GM19240 (cell line): Measurements from ENCODE around the gene ESCO1.
"Not testable (repeated sequence)": the region's sequence is repeated elsewhere in the genome, so short reads cannot be mapped to it uniquely, and the experiment has no call there.

Experiments
- DNase-seq: peaks from one replicate; pipeline ENCODE4 v3.0.0; 2011; ENCODE audit warnings: low spot score; ENCODE audit not compliant: insufficient read length

Gene ESCO1

DNA sequence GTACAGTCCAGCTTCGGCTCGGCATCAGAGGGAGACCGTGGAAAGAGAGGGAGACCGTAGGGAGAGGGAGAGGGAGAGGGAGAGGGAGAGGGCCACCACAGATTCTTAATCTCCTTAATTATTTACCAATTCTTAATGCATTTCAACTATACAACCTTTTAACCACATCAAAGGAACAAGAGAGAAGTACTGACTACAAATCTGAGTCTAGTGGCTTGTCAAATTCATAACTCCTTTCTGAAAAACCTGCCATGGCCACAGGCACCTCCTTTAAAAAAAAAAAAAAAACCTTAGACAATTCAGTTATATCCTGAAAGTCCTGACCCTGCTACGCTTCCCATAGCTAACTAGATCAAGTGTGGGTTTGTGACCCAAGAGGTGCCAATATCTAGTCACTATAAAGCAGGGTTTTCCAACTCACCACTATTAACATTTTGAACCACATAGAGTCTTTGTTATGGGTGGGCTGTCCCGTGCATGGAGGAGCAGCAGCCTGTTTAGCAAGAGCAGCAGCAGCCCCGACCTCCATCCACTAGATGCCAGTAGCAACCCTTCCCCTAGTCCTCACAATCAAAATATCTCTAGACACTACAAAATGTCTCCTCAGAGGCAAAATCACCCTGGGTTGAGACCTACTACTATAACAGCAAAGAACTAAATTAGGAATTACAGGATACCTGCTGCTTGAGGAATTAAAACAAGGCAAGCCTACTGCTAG, 6.8 kb downstream of the ESCO1 start:
- no peak for DNase-seq

DNA sequence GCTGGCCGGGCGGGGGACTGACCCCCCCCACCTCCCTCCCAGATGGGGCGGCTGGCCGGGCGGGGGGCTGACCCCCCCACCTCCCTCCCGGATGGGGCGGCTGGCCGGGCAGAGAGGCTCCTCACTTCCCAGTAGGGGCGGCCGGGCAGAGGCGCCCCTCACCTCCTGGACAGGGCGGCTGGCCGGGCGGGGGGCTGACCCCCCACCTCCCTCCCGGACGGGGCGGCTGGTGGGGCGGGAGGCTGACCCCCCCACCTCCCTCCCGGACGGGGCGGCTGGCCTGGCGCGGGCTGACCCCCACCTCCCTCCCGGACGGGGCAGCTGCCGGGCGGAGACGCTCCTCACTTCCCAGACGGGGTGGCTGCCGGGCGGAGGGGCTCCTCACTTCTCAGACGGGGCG, 8.1 kb downstream of the ESCO1 start:
- DNase-seq: not testable (repeated sequence)

GRCh38 chr18:21584391-21584790, 16.1 kb downstream of the ESCO1 start:
- DNase-seq: no peak

DNA sequence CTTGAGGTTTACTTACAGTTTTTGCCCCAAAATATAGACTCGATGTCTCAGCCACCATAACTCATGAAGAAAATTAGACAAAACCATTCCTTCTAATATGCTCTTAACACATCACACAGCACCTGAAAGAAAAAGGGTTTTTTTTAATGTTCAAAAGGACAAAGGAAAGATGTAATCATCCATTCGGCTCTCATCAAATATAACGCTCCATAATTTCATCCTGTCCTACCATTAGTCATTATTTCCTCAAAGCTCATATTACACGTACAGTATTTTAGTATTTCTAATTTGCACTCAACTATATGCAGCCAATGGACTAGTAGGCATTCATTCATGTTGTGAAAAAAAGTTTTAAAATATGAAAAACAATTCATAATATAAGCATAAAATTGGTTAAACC, 24.8 kb downstream of the ESCO1 start:
- DNase-seq: no peak

DNA sequence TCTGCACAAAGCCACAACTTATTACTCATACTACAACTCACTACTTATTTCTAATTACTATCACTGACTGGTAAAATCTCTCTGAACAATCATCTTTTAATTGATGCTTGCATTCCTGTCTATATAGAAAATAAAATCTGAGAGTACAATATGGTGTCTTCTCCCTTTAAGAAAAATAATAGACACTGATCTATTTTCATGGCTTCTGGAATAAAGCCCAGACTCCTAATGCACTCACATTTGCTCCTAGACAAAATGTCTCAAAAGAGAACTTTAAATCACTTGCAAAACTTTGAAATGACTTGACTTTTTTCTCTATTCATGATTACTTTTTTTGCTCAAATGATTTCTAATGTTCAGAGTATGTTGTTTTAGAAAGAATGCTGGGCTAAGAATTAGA, 28.7 kb downstream of the ESCO1 start:
- DNase-seq: no peak

- DNase-seq: no peak
Observed at GRCh38 chr18:21559195-21559594, 41.3 kb downstream of the ESCO1 start.

DNA sequence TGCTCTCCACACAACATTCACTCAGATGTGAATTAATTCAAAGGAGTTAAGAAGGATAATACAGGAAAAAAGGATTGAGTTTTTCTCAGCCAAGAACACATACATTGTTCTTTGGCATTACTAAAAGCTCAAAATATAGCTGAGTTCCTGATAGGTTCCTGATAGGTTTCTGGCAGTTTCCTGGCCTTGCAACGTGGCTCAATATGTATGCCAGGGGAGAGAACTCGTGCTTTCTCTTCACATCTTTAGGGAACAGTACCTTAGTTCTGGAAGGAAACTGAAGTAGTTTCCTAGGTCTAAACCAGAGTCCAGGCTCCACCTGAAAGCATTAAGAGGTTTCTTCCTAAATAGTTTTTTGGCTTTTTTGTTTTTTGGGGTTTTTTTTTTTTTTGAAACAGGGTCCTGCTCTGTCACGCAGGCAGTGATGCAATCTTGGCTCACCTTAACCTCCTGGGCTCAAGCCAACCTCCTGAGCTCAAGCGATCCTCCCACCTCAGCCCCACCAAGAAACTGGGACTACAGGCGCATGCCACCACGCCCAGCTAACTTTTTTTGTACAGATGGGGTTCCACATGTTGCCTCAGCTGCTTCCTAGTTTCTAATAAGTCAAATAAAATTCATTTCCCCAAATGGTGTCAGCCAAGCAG, 42.8 kb downstream of the ESCO1 start:
- DNase-seq: no peak

DNA sequence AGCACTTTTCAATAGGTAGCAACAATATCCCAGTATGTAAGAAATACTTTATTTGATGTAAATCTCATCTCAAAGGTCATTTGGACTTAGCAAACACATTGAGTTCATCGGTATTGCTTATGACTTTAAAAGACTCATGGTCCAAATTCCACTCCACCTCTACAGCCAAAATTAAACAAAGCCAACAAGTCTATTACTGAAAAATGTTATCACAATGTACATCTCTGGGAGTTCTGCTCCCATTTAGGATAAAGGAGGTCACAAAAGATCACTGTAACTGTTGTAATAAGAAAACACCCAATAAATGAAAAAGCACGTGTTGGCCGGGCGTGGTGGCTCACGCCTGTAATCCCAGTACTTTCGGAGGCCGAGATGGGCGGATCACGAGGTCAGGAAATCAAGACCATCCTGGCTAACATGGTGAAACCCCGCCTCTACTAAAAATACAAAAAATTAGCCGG, 50.0 kb downstream of the ESCO1 start:
- no peak for DNase-seq

GRCh38 chr18:21548647-21549046, 51.9 kb downstream of the ESCO1 start:
- no peak for DNase-seq

DNA sequence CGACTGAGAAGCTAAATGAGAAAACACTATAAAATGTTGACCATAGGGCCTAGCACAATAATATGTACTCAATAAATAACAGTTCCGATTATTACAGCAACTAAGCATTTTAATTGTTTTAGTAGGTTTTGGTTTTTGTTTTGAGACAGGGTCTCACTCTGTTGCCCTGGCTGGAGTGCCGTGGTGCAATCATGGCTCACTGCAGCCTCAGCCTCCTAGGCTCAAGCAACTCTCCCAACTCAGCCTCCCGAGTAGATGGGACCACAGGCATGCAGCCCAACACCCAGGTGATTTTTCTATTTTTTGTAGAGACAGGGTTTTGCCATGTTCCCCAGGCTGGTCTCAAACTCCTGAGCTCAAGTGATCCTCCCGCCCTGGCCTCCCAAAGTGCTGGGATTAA, 54.1 kb downstream of the ESCO1 start:
- DNase-seq: no peak

DNA sequence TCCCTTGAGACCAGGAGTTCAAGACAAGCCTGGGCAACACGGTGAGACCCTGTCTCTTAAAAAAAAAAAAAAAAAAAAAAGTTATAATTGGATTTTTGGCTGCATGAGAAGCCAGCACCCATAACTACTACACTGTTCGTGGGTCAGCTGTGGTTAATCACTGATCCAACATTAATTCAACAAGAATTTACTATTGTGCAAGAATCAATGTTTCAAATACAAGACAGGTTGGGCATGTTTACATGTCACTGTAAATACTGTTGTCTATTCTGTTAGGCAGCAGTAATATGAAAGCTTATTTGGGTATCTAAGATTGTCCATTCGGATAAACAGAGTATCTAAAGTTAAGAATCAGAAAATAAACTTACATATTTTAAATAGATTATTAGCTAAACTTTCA, 62.3 kb downstream of the ESCO1 start:
- DNase-seq: no peak

DNA sequence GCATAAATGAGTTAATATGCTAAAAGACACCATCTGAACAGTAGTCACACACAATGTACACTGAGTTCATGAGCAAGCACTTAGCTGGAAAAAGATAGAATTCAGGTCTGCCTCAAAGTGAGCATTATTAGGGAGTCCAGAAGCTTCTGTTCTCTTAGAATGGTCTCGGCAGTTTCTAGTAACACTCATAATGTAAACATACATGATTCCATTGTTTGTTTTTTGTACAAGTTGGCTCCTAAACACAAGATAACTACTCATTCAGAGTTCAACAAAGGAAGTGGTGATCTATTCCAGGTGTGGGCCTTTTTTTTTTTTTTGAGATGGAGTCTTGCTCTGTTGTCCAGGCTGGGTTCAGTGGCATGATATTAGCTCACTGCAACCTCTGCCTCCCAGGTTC, 66.2 kb downstream of the ESCO1 start:
- no peak for DNase-seq

- DNase-seq: no peak
Observed at GRCh38 chr18:21526463-21526862, 74.0 kb downstream of the ESCO1 start.

DNA sequence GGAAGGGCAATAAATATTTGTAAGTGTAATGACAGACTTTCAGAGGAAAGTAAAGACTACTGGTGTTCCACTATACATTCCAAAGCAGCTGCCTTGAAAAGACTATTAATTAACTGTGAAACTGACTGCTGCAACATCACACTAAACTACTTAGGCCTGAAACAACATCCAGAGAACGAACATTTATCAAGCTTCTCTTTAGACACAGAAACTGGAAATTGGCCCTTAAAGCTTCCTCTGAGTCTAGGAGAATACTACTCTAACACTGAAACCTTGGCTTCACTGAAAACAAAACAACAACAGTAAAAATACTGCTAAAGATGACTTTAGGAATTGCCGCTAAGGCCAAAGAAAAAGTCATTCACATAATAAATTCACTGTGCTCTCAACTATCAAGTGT, 74.6 kb downstream of the ESCO1 start:
- no peak for DNase-seq

- DNase-seq: no peak
Observed at GRCh38 chr18:21522530-21522929, 78.0 kb downstream of the ESCO1 start.

DNA sequence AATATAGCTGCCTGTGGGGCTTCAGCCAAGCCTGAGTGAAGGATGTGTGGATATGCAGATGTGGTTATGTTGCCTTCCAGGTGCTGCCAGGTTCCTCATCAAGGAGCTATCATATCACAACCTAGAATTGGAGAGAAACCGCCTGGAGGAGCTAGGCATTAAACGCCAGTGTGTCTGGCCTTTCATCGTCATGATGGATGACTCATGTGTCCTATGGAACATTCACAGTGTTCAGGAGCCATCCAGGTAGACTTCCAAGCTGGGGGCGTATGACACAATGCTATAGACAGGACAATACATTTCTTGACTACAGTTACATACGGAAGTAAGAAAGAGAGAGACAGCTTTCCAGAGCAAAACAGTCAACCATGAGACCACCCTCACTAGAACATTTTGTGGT, 86.8 kb downstream of the ESCO1 start:
- no peak for DNase-seq

DNA sequence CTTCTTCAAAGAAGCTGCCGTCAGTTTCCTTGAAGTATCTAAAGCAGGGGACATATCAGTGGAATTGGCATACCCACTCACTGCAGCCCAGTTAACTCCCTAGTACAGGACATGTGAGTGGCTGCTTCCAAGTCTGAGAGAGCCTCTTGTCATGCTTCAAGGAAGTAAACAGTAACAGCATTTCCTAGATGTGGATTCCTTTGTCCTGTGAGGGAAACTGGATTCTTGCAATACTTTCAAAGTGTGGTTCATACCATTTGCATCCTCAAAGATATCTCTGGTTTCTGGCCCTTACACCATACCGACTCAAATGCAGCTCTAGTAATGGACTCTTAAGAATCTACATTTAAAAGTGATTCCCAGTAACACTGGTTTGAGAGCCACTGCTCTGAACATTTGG, 87.2 kb downstream of the ESCO1 start:
- no peak for DNase-seq

GRCh38 chr18:21509062-21509461, 91.4 kb downstream of the ESCO1 start:
- DNase-seq: no peak

DNA sequence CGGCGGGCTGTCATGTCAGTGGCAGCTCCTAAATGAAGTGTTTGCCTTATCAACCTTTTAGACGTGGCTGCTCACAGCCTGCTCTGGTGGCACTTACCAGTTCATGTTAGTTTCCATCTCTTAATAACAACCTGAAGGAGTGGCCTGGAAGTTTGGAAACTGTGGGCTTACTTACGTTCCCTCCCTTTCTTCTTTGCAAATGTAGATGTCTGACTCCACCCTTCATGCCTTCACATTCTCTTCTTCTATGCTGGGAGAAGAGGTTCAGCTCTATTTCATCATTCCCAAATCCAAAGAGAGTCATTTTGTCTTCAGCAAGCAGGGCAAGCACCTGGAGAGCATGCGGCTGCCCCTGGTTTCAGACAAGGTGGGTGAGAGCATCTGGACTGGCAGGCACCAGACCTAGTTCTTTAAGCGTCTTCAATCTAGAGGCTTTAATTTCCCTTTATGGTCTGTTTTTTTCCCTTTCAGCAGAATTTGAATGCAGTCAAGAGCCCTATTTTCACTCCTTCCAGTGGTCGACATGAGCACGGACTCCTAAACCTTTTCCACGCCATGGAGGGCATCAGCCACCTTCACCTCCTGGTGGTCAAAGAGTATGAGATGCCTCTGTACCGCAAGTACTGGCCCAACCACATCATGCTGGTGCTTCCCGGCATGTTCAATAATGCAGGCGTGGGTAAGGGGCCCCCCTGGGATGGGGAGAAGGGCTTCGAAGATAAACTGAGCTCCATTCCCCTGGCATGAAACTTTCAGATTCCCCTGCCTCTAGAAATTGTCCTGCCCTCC, 92.4 kb downstream of the ESCO1 start:
- no peak for DNase-seq

DNA sequence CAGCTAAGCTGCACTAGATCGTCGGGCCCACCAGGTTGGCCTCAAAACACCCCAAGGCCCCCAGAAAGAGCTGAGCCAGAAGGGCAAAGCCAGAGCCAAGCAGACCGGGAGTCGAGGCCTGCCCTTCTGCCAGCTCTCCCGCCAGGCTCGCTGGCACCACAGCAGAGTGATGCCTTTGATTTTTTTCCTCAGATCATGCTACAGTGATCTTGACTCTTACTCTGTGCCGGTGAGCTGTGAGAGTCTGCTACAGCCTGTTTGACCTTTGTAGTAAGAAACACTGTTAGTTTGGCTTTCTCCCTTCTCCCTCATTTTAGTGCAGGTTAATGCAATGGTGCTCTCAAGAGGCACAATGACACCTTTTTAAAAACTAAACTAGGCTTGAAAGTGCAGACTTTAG, 97.8 kb downstream of the ESCO1 start:
- DNase-seq: no peak

DNA sequence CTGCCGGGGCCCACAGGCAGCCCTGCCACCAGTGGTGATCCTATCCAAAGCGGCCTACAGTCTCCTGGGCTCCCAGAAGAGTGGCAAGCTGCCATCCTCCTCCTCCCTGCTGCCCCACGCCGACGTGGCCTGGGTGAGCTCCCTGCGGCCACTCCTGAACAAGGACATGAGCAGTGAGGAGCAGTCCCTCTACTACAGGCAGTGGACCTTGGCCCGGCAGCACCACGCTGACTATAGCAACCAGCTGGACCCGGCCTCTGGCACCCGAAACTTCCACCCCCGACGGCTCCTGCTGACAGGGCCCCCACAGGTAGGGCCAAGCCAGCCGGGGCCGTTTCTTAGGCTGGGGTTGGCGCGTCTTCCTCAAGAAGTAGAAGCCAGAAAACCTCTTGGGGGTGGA, 100.5 kb downstream of the ESCO1 start:
- DNase-seq: no peak

DNA sequence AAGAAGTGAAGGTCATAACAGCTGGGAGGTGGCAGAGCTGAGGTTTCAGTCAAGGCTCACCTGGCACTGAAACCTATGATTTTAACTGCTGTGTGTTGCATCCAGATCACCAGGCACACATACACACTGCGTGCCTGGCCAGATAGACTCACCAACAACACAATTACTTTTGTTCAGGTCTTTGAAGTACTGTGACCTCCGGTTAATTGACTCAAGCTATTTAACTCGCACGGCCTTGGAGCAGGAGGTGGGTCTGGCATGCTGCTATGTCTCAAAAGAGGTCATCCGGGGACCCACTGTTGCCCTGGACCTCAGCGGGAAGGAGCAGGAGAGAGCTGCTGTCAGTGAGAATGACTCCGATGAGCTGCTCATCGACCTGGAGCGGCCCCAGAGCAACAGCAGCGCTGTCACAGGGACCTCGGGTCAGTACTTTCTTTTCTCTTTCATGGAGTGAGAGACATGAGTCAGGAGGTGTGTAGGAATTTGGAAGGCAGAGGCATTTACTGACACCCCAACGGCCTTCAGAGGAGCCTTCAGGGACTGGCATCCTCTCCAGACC, 104.1 kb downstream of the ESCO1 start:
- DNase-seq: no peak
